ENCODE data around the gene LMOD1.
"Not testable (repeated sequence)": the region's sequence is repeated elsewhere in the genome, so short reads cannot be mapped to it uniquely, and the experiment has no call there.

The LMOD1 gene

DNA sequence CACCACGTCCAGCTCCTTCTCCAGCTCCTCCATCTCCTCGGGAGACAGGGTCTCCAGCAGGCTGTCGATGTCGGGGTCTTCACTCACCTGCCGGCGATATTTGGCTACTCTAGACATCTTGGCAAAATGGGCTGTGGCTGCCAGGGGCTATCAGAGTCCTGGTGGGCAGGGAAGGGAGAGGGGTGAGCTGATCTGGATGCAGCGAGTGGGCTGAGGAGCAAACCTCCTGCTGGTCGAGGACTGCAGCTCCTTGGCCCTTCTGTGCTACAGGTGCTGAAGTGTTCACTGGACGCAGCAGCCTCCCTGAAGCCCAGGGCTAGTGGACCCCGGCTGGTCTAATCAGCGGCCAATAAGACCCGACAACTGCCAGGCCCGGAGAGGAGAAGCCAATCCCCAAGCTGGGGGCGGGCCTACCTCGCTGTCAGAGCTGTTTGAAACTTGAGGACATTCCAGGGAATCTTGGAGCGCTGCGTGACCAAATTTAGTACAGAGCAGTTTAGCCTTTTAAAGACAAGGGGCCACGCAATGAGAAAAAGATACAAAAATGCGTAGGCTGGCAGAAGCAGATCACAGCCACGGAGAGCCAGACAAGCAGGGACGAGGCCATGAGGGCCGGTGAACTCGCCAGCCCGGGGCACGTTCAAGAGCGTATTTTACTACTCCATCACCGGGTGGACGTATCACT is at the start of gene LMOD1:
TSS of gene LMOD1 (minus strand) at position 325 of the 685 bp plus-strand sequence. CDS start at position 117, 208 bp downstream.
- no peak for DNase-seq

DNA sequence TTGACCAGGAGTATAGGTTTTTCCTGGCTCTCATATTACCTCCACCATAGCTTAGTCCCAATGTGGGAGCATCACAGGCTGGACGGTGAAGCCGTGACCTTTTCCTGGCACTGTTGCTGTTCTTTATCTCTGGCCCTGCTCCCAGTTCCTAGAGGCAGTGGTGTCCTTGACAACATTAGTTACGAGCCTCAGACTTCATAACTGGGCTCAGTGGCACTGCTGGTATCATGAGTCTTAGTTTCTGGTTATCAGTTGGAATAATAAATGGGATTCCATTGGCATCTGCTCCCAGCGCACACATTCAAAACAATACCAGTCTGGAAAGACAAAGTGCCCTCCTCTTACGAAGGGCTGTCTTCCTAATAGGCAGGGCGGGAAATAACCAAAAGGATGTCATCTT is 44.1 kb upstream of the LMOD1 start:
- no peak for DNase-seq

DNA sequence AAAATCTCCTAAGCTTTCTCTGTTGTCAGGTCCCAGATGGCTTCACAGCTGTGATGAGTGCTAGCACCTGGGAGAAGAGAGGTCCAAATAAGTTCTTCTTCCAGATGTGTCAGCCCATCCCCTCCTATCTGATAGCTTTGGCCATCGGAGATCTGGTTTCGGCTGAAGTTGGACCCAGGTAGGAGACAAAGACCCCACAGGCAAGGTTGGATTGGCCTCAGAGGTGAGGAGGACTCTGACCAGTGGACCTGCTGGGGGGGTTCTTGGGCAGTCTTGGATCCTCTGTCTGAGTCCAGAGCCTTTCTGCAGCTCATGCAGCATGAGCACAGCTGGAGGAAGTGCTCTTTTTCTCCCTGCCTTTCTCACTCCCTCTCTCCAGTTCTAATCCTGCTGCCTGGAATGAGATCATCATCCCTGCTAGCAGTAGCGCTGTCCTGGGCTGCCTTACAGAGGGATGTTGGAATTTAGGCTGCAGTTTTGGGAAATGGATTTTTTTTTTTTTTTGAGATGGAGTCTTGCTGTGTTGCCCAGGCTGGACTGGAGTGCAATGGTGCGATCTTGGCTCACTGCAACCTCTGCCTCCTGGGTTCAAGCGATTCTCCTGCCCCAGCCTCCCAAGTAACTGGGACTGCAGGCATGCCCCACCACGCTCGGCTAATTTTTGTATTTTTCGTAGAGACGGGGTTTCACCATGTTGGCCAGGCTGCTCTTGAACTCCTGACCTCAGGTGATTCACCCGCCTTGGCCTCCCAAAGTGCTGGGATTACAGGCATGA is 43.2 kb upstream of the LMOD1 start:
- no peak for DNase-seq

DNA sequence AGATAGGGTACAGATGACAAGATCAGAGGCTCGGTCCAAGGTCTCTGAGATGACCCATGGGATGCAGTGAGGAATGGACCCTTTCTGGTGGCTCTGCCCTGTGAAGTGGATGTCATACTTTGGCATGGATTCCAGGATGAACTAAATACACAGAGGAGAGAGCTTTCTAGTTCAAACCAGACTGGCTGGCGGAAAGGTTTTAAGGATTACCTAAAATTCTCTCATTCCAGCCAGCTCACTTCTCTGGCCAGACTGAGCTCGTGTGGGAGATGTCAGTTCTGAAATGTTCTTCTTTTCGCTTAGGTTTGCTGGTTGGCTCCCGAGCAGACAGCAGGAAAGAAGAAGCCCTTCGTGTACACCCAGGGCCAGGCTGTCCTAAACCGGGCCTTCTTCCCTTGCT is 42.3 kb upstream of the LMOD1 start:
- DNase-seq = no peak

DNA sequence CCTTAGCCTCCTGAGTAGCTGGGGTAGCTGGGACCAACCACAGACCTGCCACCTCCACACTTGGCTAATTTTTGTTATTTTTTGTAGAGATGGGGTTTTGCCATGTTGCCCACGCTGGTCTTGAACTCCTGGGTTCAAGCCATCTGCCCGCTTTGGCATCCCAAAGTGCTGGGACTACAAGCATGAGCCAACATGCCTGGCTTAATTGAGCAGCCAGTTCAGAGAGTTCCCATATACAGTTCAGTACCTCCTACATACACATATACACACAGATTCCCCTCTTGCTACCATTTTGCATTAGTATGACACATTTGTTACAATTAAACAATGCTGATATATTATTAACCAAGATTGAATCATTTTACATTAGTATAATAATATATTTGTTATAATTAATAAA is 39.0 kb upstream of the LMOD1 start:
- DNase-seq = no peak

DNA sequence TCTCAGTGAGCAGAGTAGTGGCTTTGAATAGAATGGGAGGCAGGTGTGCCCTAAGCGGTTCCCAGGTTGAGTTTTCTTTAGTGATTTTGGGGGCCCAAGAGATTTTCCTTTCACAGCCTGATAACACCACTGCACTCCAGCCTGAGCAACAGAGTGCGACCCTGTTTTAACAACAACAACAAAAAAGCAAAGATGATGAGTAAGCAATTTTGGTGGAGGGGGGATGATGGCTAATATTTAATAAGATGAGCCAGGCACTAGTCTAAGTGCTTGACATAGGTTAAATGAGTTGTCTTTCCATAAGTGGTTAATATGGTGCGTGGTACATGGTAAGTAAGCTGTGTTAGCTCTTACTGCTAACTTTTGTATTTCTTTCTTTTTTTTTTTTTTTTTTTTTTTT is 38.1 kb upstream of the LMOD1 start:
- no peak for DNase-seq

DNA sequence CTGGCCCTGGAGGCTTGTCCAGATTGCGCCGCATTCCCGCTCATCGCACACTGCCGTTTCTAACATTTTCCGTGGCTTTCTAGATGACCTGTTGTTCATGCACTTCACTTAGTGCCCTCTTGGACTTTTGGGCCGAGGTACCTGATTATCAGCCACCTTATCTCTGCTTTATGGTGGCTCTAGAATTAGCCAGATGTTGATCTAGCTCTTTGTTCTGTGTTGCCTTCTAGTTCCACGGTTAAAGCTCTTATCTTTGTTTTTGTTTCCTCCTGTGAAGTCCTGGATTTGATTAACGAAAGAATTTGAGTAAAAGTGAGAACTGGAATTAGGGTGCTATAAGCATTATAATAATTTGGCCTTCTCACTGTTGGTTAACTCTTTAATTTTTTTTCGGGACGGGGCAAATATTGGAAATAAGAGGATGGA is 37.0 kb upstream of the LMOD1 start:
- DNase-seq = no peak

DNA sequence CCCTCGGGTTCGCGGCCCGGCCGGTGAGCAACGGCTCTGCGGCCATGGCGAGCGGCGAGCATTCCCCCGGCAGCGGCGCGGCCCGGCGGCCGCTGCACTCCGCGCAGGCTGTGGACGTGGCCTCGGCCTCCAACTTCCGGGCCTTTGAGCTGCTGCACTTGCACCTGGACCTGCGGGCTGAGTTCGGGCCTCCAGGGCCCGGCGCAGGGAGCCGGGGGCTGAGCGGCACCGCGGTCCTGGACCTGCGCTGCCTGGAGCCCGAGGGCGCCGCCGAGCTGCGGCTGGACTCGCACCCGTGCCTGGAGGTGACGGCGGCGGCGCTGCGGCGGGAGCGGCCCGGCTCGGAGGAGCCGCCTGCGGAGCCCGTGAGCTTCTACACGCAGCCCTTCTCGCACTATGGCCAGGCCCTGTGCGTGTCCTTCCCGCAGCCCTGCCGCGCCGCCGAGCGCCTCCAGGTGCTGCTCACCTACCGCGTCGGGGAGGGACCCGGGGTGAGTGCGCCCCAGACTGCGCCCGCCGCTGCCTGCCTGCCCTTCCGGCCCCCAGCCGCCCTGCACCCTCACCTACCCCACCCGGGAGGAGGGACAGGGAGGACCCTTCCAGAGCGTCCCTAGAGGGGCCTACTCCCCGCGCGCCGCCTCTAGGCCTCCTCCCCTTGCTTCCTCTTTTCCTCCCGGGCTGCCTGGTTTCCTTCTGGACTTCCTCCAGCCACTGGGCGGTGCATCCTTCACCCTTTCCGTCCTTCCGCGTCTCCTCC is 36.5 kb upstream of the LMOD1 start, which contains the start of gene RNPEP:
TSS of gene RNPEP (plus strand) at position 26 of the 757 bp plus-strand sequence. CDS start at position 45, 19 bp downstream.
- DNase-seq = peak; percentile 51

DNA sequence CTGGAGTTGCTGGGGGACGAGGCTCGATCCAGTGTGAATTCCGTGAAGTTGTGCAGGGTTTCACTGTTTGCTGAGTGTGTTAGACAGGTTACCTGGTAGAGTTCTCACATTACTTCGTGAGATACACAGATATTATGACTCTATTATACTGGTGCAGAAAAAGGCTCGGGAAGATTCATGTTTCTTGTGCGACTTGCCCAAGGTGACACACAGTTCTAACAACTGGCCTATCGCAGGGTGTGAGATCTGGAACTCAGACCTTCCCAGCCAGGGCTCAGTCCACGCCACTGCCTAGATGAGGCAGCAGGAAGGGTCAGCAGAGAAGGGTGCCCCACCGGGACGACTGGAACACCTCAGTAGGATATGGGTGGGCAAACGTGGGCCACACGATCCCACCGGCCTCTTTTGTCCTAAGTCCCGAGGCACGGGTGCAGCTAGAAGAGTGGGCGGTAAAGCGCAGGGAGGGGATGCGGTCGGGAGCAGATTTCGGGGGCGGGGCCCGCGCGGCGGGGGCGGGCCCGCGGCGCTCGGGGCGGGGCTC is 35.8 kb upstream of the LMOD1 start:
- no peak for DNase-seq

DNA sequence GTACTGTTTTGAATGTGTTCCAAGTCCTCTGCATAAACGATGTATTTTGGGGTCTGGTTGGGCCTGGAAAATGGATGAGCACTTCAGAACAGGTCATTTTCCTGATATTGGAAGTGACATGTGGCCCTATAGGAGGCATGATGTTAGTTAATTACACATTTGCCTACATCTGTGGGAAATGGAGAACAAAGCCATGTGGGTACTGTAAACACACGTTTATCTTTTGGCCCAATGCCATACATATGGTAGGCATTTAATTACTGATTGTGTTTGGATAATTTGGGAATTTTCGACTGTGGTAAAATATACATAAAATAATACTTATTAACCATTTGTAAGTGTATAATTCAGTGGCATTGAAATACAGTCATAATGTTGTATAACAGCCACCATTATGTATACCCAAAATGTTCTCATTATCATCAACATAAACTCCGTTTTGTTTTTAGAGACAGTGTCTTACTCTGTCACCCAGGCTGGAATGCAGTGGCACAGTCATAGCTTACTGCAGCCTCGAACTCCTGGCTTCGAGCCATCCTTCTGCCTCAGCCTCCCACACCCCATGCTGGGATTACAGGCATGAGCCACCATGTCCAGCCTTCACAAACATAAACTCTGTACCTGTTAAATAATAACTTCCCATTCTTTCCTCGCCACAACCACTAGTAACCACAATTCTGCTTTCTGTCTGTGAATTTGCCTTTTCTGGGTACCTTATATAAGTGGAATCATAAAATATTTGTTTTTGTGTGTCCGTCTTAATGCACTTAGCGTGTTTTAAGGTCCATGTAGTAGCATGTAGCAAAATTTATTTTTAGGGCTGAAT is 24.2 kb upstream of the LMOD1 start:
- no peak for DNase-seq

DNA sequence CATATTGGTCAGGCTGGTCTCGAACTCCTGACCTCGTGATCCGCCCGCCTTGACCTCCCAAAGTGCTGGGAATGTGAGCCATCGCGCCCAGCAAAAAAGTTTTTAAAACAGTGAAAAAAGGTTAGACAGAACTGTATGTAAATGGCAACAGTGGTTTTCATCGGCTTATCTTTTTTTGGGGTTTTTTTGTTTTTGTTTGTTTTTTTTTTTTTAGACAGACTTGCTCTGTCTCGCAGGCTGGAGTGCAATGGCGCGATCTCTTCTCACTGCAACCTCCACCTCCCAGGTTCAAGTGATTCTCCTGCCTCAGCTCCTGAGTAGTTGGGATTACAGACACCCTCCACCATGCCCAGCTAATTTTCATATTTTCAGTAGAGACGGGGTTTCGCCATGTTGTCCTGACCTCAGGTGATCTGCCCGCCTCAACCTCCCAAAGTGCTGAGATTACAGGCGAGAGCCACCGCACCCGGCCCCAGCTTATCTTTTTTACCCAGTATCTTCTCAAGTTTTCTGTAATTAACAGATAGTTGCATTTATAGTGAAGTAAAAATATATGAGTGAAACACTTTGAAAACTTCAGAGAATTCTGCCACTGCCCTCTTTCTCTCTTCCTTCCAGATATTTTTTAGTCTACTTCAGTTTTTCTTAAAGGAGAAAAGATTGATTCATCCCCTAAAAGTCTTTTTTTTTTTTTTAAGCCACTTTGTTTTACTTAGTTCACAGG is 22.0 kb upstream of the LMOD1 start:
- DNase-seq = no peak

DNA sequence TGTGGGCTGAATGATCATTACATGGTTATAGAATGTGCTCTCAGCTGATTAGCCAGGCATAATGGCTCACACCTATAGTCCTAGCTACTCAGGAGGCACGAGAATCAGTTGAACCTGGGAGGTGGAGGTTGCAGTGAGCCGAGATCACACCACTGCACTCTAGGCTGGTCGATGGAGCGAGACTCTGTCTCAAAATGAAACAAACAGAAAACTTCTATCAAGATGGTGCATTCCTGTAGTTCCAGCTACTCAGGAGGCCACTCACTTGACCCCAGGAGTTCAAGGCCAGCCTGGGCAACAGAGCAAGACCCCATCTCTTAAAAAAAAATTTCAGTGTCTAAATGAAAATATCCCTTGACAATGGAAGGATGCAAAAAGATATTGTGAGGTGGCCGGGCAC is 19.8 kb upstream of the LMOD1 start:
- no peak for DNase-seq

DNA sequence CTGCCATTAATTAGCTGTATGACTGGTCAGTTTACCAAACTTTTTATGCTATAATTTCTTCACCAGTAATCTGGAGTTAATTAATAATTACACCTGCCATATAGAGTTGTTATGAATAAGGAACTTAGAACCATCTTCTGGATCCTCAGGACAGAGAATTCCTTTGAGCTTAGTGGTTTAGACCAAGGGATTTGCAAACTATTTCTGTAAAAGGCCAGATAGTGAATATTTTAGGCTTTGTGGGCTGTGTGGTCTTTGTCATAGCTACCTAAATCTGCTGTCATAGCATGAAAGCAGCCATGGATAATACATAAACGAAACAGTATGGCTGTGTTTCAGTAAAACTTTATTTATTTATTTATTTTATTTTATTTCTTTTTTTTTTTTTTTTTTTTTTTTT is 17.9 kb upstream of the LMOD1 start:
- DNase-seq = no peak

DNA sequence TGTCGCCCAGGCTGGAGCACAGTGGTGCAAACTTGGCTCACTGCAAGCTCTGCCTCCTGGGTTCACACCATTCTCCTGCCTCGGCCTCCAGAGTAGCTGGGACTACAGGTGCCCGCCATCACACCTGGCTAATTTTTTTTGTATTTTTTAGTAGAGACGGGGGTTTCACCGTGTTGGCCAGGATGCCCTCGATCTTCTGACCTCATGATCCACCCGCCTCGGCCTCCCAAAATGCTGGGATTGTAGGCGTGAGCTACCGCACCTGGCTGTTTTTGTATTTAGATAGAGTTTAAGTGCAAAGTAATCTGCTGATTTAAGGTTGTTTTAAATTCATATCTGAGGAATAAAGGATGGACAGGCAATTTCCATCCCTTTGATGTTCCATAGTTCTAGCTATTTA is 16.0 kb upstream of the LMOD1 start:
- DNase-seq = not testable (repeated sequence)

DNA sequence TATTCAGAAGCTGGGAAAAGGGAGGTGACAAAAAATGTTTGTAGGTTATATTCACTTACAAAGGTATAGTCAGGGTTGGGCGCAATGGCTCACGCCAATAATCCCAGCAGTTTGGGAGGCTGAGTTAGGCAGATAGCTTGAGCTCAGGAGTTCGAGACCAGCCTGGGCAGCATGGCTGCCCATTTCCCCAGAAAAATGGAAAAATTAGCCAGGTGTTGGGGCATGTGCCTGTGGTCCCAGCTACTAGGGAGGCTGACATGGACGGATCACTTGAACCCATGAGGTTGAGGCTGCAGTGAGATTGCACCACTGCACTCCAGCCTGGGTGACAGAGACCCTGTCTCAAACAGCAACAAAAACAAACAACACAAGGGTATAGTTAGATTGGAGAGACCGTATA is 12.0 kb upstream of the LMOD1 start:
- DNase-seq = no peak

DNA sequence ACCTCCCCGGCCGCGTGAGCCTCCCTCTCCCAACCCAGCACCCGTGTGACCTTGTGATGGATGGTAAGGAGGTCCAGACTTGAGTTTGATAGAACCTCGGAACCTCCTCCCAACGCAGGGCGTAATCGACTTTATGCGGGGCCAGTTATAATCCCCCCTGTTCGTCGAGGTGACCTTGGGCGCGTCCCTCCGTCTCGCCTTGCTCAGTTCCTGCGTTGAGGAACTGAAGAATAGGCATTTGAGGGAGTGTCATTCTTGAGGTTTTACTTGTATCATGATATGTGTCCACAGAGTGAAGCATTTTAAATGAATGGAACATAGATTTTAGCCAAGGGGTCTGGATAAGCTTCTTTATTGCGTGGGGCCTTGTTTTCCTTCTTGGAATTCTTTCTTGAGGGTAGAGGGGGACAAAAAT is 9.4 kb upstream of the LMOD1 start:
- DNase-seq = no peak

DNA sequence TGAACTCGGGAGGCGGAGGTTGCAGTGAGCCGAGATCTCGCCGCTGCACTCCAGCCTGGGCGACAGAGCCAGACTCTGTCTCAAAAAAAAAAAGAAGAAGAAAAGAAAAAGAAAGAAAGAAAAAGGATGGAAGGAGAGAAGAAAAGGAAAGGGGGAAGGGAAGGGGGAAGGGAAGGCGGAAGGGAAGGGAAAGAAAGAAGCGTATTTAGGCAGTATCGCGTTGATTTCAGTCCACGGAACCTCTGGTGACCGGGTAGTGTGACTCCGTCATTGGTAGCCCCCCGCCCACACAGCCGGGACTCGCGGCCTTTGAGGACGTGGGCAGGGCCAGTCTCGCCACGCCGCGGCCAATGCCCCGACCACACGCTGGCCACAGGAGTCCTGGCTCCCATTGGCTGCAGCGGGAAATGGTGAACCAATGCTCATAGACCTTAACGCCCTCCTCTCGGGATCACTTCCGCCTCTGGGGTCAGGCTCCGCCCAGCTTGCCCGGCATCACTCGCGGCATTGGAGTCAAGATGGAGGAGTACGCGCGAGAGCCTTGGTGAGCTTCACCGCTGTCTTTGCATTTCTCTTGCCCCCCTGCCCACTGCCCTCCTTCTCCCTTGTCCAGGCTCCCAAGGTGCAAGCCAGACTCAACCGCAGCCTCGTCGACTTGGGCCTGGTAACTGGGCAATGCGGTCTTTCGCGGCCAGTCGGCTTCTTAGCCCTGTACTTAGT is 8.8 kb upstream of the LMOD1 start, which contains the start of gene TIMM17A:
TSS of gene TIMM17A (plus strand) at position 495 of the 720 bp plus-strand sequence. CDS start at position 519, 24 bp downstream.
- DNase-seq = peak; percentile 95

DNA sequence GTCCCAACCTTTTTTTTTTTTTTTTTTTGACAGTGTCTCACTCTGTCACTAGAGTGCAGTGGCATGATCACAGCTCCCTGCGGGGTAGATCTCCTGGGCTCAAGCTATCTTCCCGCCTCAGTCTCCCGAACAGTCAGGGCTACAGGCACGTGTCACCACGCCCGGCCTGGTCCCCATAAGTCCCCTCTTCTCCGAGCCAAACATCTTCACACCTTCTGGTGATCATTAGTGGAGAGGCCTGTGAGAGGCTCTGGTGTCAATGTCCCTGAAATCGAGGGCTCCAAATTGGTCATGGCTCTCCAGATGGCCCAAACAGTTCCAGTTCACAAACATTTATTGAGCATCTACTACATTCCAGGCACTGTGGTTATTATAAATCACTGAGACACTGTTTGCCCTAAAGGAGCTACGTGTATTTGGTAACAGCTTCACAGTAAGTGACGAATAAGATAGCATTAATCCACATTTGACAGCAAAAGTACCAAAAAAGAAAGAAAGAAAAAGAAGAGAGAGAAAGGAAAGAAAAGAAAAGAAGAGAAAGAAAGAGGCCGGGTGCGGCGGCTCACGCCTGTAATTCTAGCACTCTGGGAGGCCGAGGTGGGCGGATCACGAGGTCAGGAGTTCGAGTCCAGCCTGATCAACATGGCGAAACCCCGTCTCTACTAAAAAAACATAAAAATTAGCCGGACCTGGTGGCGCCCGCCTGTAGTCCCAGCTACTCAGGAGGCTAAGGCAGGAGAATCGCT is 8.1 kb upstream of the LMOD1 start:
- DNase-seq = no peak

DNA sequence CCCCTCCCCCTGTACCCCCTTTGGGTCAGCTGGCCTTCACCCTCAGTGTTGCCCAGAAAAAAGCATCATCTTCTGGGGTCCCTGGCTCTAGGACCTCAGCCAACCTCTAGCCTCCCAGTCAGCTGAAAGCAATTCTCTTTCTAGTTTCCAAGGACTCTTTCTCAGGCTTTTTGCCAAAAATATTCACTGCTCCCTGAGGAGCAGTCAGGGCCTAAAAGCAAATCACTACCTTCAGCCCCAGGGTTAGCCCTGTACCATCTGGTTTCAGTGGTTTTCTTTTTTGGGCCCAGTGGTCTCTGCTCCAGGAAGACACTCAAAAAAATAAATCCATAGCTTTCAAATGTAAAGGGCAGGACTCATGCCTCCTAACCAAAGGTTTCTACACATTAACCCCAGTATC is 3.1 kb upstream of the LMOD1 start:
- no peak for DNase-seq

DNA sequence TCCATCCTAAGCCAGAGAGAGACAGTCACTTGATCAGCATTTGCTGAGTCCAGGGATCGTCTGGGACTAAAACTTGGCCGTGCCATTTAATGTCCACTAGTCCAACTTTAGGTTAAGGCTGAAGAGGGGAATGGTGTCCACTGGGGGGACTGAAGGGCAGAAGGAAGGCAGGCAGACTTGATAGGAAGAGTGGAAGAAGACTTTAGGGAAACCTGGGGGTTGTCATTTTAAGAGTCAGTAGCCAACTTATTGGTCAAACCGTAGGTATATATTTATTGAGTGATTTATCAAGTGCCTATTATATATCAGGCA is 1.3 kb upstream of the LMOD1 start:
- no peak for DNase-seq

All from GDM1 (cell line).